Stomach (tissue), 9 donors: ENCODE results near the gene KIAA1191. TPM values are rescaled to one million over a fixed set of nuclear protein-coding genes. Genes with fewer than 3 reads are reported as not detected.

Experiments used
- DNase-seq, 2 donors: peaks; one replicate each; pipeline versions ENCODE4 v3.0.0 to v3.0.0-alpha.2; 2013 to 2019
- H3K27ac ChIP-seq, 5 donors: fragments of 200-600 bp in 4 of 5; sonication (generic) in 4 of 5; one replicate each; pipeline ENCODE4 v1.5.1; 2013 to 2019; ENCODE audit warnings: mild to moderate bottlenecking in 1 of 5, moderate library complexity in 1 of 5
- H3K27me3 ChIP-seq, 3 donors: fragments of 200-600 bp; sonication (generic); one replicate each; pipeline ENCODE4 v1.5.1; 2017 to 2019; ENCODE audit warnings: mixed run types in 1 of 3
- H3K36me3 ChIP-seq, 4 donors: fragments of 200-600 bp; sonication (generic); 1 replicate in 3 of 4; 2 replicates in 1 of 4; pipeline ENCODE4 v1.5.1; 2016 to 2019
- H3K4me1 ChIP-seq, 4 donors: fragments of 200-600 bp; sonication (generic); one replicate each; pipeline ENCODE4 v1.5.1; 2016 to 2019
- H3K4me3 ChIP-seq, 4 donors: fragments of 200-600 bp; sonication (generic) in 3 of 4; one replicate each; pipeline ENCODE4 v1.5.1; 2016 to 2019; ENCODE audit warnings: mild to moderate bottlenecking in 1 of 4
- H3K9me3 ChIP-seq, 4 donors: fragments of 200-600 bp; sonication (generic); one replicate each; pipeline ENCODE4 v1.5.1; 2016 to 2019
- CTCF ChIP-seq, 7 experiments: fragments of 450-650 bp in 4 of 7; fragments of 200-600 bp in 3 of 7; sonication (generic) in 3 of 7; IDR thresholded peaks; one replicate each; pipeline ENCODE4 v1.5.1; 2016 to 2019; ENCODE audit warnings: antibody characterized with exemption in 7 of 7, control low read depth in 2 of 7, mild to moderate bottlenecking in 1 of 7
- EP300 ChIP-seq: sonication (generic); formaldehyde crosslinking; IDR thresholded peaks from one replicate; pipeline ENCODE4 v1.6.1; 2017; ENCODE audit warnings: antibody characterized with exemption
- POLR2A ChIP-seq, 4 donors: fragments of 450-650 bp; IDR thresholded peaks; one replicate each; pipeline ENCODE4 v1.6.1; 2016; ENCODE audit warnings: antibody characterized with exemption in 4 of 4, control low read depth in 2 of 4, mild to moderate bottlenecking in 1 of 4, moderate library complexity in 1 of 4
- POLR2AphosphoS5 ChIP-seq, 3 donors: sonication (generic); formaldehyde crosslinking; IDR thresholded peaks; one replicate each; pipeline ENCODE4 v1.6.1; 2016; ENCODE audit warnings: antibody characterized with exemption in 3 of 3
- WGBS, 5 donors: extraction: QIAGEN DNeasy Blood & Tissue Kit in 3 of 5; methylation state at CpG; one replicate each; pipeline versions ENCODE4 v1.1.5 to v1.1.7; 2013 to 2018; 5-methylcytosine and 5-hydroxymethylcytosine counted together
- intact Hi-C: fragments of 100-400 bp; cut with DNase I; formaldehyde crosslinking; loops from one replicate; pipeline ENCODE4 v1.15.1; 2023; ENCODE audit warnings: low total_unique reads
- polyA plus RNA-seq, 3 donors: library from polyadenylated mRNA; stranded (reverse); fragments of 200-250 nt; gene quantifications; one replicate each; pipeline ENCODE4 v1.2.3, GENCODE V29; 2013
- total RNA-seq, 5 donors: library from RNA; depleted of rRNA; stranded (reverse); fragments of >200 nt; gene quantifications; one replicate each; pipeline versions ENCODE4 v1.1.0 to v1.2.3, GENCODE V29; 2014 to 2016
- donor health status: healthy with polysubstance abuse.
- donor health status: Bipolar disorder and iron deficiency.
- donor health status: healthy.

KIAA1191 gene
- total and polyA plus RNA-seq, 8 donors, result 6.1 to 398 (median 86.1) TPM

DNA sequence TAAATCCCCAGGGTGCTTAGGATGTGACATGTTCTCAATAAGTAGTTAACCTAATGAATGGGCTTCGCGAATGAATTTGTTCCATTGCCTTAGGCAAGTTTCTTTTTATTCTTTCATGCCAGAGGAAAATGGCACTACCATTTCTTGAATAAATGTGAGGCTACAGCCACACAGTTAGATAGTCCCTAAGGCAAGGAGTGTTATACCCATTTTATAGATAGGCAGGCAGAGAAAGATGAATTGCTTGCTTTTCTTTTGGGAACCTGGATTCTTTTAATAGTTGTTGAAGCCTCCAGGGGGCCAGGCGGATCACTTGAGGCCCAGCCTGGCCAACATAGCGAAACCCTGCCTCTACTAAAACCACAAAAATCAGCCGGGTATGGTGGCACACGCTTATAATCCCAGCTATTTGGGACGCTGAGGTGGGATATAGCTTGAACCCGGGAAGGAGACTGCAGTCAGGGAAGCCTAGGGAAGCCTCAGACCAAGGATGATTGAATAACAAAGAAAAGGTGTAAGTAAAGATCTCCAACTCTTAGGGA is 25.9 kb upstream of the KIAA1191 start:
- 32 to 37% (median 35%) methylated on average over 8 of the region's 8 CpGs for whole genome bisulfite sequencing, 5 donors
- H3K27me3 ChIP-seq, result no peaks in the 10 kb centered on the region
- DNase-seq, result no peak
- peak overlapping the region in 3 of 5 donors; percentile 93 to 98 (median 96) for H3K27ac ChIP-seq
- TF ChIP-seq EP300, result no peak
- TF ChIP-seq POLR2A (IDR thresholded peaks at IDR 0.05), result no peak
- no peak for TF ChIP-seq POLR2AphosphoS5 (IDR thresholded peaks at IDR 0.05)
- TF ChIP-seq CTCF (IDR thresholded peaks at IDR 0.05), result no peak
- peaks cover 16 to 36% (median 31%) of the 10 kb centered on the region in 4 donors for H3K4me1 ChIP-seq
- intact Hi-C loops, result no loop called here
- no peaks in the 10 kb centered on the region for H3K9me3 ChIP-seq
- peak overlapping the region; percentile 71 to 100 (median 92) for H3K4me3 ChIP-seq
- peaks cover 32 to 66% (median 53%) of the 10 kb centered on the region in 4 donors for H3K36me3 ChIP-seq

DNA sequence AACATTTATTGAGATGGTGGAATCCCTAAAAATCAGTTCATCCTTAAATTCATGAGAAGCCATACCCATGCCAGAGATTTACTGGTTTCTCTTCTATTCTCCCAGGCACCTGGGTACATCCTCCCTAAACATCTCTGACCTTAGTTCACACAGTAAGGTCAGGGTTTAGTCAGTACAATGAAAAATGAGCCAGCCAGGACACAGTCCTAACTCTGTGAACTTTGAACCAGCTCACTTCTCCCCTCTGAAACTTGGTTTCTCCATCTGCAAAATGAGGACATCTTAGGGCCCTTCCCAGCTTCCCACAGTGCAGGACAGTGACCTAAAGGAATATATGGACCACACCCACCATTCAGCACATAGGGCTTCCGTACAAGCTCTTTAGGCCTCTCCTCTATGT is 24.9 kb upstream of the KIAA1191 start:
- intact Hi-C loops, result no loop called here
- TF ChIP-seq POLR2A (IDR thresholded peaks at IDR 0.05) (no peak), POLR2AphosphoS5 (IDR thresholded peaks at IDR 0.05) (no peak), CTCF (IDR thresholded peaks at IDR 0.05) (no peak), EP300 (no peak)
- Histone ChIP-seq H3K4me3 (no peak overlapping the region), H3K9me3 (no peaks in the 10 kb centered on the region), H3K27ac (no peak overlapping the region), H3K27me3 (no peaks in the 10 kb centered on the region), H3K4me1 (peaks cover 16 to 36% (median 33%) of the 10 kb centered on the region in 4 donors), H3K36me3 (peaks cover 29 to 66% (median 53%) of the 10 kb centered on the region in 4 donors)
- WGBS, 5 donors, result 54 to 100% (median 82%) methylated on average over 1 of the region's 1 CpG
- DNase-seq, result no peak

- no peak for DNase-seq
- Histone ChIP-seq H3K36me3 (peaks cover 22 to 55% (median 50%) of the 10 kb centered on the region in 4 donors), H3K9me3 (no peaks in the 10 kb centered on the region), H3K27me3 (no peaks in the 10 kb centered on the region), H3K4me3 (no peak overlapping the region), H3K27ac (no peak overlapping the region), H3K4me1 (peaks cover 16 to 31% (median 29%) of the 10 kb centered on the region in 4 donors)
- TF ChIP-seq POLR2AphosphoS5 (IDR thresholded peaks at IDR 0.05) (no peak), CTCF (IDR thresholded peaks at IDR 0.05) (no peak), EP300 (no peak), POLR2A (IDR thresholded peaks at IDR 0.05) (no peak)
- intact Hi-C loops, result no loop called here
- WGBS, 5 donors, result 87 to 92% (median 91%) methylated on average over 12 of the region's 12 CpGs
These were observed 23.4 kb upstream of the KIAA1191 start for GRCh38 chr5:176384991-176385390.

DNA sequence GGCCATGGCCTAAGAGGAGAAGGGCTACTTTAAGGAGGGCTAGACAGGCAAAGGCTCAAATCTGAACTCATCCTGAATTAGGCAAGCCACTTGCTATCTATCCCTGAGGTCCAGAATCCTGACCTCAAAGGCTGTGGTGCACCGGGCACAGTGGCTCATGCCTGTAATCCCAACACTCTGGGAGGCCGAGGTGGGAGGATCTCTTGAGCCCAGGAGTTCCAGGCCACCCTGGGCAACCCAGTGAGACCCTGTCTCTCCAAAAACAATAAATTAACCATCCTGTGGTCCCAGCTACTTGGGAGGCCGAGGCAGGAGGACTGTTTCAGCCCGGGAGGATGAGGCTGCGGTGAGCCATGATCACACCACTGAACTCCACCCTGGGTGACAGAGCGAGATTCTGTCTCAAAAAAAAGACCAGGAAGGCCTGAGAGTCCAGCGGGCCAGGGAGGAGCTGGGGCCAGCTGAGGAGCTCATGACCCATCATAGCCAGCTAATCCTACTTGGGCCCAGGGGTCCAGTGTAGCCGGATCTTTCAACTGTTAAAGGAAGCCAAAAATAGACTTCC is 22.9 kb upstream of the KIAA1191 start:
- Histone ChIP-seq H3K27ac (no peak overlapping the region), H3K4me3 (no peak overlapping the region), H3K27me3 (no peaks in the 10 kb centered on the region), H3K36me3 (peaks cover 22 to 55% (median 50%) of the 10 kb centered on the region in 4 donors), H3K9me3 (no peaks in the 10 kb centered on the region), H3K4me1 (peaks cover 12 to 25% (median 24%) of the 10 kb centered on the region in 4 donors)
- 90 to 93% (median 92%) methylated on average over 8 of the region's 8 CpGs for WGBS, 5 donors
- intact Hi-C loops, result no loop called here
- no peak for DNase-seq
- TF ChIP-seq CTCF (IDR thresholded peaks at IDR 0.05) (no peak), POLR2A (IDR thresholded peaks at IDR 0.05) (no peak), POLR2AphosphoS5 (IDR thresholded peaks at IDR 0.05) (no peak), EP300 (no peak)
